ENCODE data around the gene IDH3G. TPM values are rescaled to one million over a fixed set of nuclear protein-coding genes. Genes with fewer than 3 reads are reported as not detected.

IDH3G gene
- total RNA-seq, 1 donor from 2014 or later: 40.3 TPM

- peaks cover 9% of the 10 kb centered on the region for H3K4me1 Mint-ChIP-seq
- H3K27ac ChIP-seq: no peak overlapping the region
- no peak overlapping the region for H3K4me2 ChIP-seq
- no peaks in the 10 kb centered on the region for H3K36me3 ChIP-seq
- no peak overlapping the region for H2AFZ ChIP-seq (replicated peaks)
- H3K4me3 Mint-ChIP-seq: no peak overlapping the region
- H3K27me3 Mint-ChIP-seq (ENCODE audit: insufficient read depth, low read depth): no peaks in the 10 kb centered on the region
- no peaks in the 10 kb centered on the region for H3K79me2 ChIP-seq (ENCODE audit: low read depth)
- no peak for TF ChIP-seq EZH2phosphoT487 (IDR thresholded peaks at IDR 0.05)
- TF ChIP-seq EZH2 (IDR thresholded peaks at IDR 0.05): no peak
- TF ChIP-seq, protein P1, sequence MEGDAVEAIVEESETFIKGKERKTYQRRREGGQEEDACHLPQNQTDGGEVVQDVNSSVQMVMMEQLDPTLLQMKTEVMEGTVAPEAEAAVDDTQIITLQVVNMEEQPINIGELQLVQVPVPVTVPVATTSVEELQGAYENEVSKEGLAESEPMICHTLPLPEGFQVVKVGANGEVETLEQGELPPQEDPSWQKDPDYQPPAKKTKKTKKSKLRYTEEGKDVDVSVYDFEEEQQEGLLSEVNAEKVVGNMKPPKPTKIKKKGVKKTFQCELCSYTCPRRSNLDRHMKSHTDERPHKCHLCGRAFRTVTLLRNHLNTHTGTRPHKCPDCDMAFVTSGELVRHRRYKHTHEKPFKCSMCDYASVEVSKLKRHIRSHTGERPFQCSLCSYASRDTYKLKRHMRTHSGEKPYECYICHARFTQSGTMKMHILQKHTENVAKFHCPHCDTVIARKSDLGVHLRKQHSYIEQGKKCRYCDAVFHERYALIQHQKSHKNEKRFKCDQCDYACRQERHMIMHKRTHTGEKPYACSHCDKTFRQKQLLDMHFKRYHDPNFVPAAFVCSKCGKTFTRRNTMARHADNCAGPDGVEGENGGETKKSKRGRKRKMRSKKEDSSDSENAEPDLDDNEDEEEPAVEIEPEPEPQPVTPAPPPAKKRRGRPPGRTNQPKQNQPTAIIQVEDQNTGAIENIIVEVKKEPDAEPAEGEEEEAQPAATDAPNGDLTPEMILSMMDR (IDR thresholded peaks at IDR 0.05): no peak
- no peaks in the 10 kb centered on the region for H4K20me1 ChIP-seq (ENCODE audit: low read depth)
- DNase-seq (ENCODE audit: low spot score): no peak
- no peaks in the 10 kb centered on the region for H3K4me1 ChIP-seq
- H3F3A ChIP-seq (ENCODE audit: low read depth): no peaks in the 10 kb centered on the region
- no peaks in the 10 kb centered on the region for H3K36me3 Mint-ChIP-seq
- H3K9ac ChIP-seq: no peak overlapping the region
- peaks cover 4% of the 10 kb centered on the region for H3K9me3 Mint-ChIP-seq
- H3K27ac Mint-ChIP-seq: no peak overlapping the region
- no peak overlapping the region for H3K4me3 ChIP-seq
- H3K9me3 ChIP-seq (ENCODE audit: low read depth): no peaks in the 10 kb centered on the region
- no peaks in the 10 kb centered on the region for H3K27me3 ChIP-seq
Observed at GRCh38 chrX:153769158-153769864, 24.9 kb downstream of the IDH3G start.

DNA sequence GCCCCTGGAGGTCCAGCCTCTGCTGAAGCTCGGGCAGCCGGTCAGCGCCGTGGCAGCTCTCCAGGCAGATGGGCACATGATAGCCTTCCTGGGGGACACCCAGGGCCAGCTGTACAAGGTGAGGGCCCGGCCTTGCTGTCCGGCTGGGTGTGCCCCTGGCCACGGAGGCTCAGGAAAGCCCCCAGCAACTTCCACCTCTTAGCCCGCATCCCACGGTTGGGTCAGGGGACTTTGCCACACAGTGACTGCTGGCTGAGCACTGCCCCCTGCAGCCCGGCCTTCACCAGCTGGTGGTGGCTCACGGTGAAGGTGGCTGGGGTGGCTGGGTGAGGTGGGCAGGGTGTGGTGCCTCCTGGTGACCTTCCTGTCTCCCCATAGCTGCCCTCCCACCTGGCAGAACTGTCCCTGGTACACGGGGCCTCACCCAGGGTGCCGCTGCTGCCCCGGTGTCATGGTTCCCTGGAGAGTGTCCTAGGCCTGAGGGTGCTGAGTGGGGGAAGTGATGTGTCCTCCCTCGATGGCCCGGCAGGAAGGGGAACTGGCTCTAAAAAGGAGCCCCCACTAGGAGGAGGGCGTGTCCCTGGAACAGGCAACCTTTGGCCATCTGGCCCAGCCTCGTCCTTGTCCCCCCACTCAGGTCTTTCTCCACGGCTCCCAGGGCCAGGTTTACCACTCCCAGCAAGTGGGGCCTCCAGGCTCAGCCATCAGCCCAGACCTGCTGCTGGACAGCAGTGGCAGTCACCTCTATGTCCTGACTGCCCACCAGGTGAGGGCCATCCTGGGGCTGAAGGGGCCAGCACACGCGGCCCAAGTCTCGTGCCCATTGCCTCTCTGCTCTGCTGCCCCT, 25.6 kb downstream of the IDH3G start:
- Mint-ChIP-seq H3K9me3 (peaks cover 5% of the 10 kb centered on the region), H3K27me3 (ENCODE audit: insufficient read depth, low read depth) (no peaks in the 10 kb centered on the region), H3K27ac (no peak overlapping the region), H3K36me3 (no peaks in the 10 kb centered on the region), H3K4me1 (peaks cover 12% of the 10 kb centered on the region), H3K4me3 (no peak overlapping the region)
- Histone ChIP-seq H3K9ac (no peak overlapping the region), H3K36me3 (no peaks in the 10 kb centered on the region), H3K27ac (no peak overlapping the region), H3K4me2 (no peak overlapping the region), H3K4me3 (no peak overlapping the region), H3F3A (ENCODE audit: low read depth) (no peaks in the 10 kb centered on the region), H3K4me1 (no peaks in the 10 kb centered on the region), H3K79me2 (ENCODE audit: low read depth) (no peaks in the 10 kb centered on the region), H3K27me3 (no peaks in the 10 kb centered on the region), H2AFZ (replicated peaks) (no peak overlapping the region), H4K20me1 (ENCODE audit: low read depth) (no peaks in the 10 kb centered on the region), H3K9me3 (ENCODE audit: low read depth) (no peaks in the 10 kb centered on the region)
- TF ChIP-seq EZH2phosphoT487 (IDR thresholded peaks at IDR 0.05) (no peak), EZH2 (IDR thresholded peaks at IDR 0.05) (no peak)
- TF ChIP-seq, protein P1 (IDR thresholded peaks at IDR 0.05): no peak
- DNase-seq (ENCODE audit: low spot score): no peak

DNA sequence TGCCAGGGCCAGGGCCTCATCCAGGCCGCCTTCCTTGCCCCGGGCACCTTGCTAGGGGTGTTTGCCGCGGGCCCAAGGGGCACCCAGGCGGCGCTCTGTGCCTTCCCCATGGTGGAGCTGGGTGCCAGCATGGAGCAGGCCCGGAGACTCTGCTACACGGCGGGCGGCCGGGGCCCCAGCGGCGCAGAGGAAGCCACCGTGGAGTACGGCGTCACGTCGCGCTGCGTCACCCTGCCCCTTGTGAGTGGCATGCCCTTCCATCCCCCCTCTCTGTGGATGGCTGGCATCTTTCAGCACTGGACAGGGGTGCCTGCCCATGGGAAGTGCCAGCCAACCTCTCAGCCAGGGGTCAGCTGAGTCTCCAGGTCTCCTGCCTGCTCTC, 26.5 kb downstream of the IDH3G start:
- TF ChIP-seq EZH2 (IDR thresholded peaks at IDR 0.05) (no peak), EZH2phosphoT487 (IDR thresholded peaks at IDR 0.05) (no peak)
- TF ChIP-seq, protein P1 (IDR thresholded peaks at IDR 0.05): no peak
- Histone ChIP-seq H3K36me3 (no peaks in the 10 kb centered on the region), H2AFZ (replicated peaks) (no peak overlapping the region), H3K4me2 (no peak overlapping the region), H3K79me2 (ENCODE audit: low read depth) (no peaks in the 10 kb centered on the region), H3K4me3 (no peak overlapping the region), H3K4me1 (no peaks in the 10 kb centered on the region), H3F3A (ENCODE audit: low read depth) (no peaks in the 10 kb centered on the region), H4K20me1 (ENCODE audit: low read depth) (no peaks in the 10 kb centered on the region), H3K9ac (no peak overlapping the region), H3K27ac (no peak overlapping the region), H3K27me3 (no peaks in the 10 kb centered on the region), H3K9me3 (ENCODE audit: low read depth) (no peaks in the 10 kb centered on the region)
- Mint-ChIP-seq H3K27ac (no peak overlapping the region), H3K9me3 (peaks cover 10% of the 10 kb centered on the region), H3K27me3 (ENCODE audit: insufficient read depth, low read depth) (no peaks in the 10 kb centered on the region), H3K4me1 (peaks cover 12% of the 10 kb centered on the region), H3K36me3 (no peaks in the 10 kb centered on the region), H3K4me3 (no peak overlapping the region)
- no peak for DNase-seq (ENCODE audit: low spot score)

All from neural progenitor cell (in vitro differentiated cells).